HG03521 (cell line): ENCODE data around the gene NGF.
A peak's percentile ranks its signal among the peaks of the same experiment; 100 is the strongest.
"Not testable (repeated sequence)": the region's sequence is repeated elsewhere in the genome, so short reads cannot be mapped to it uniquely, and the experiment has no call there.

Experiments used
- ATAC-seq: cut with Tn5 transposase; IDR thresholded peaks from one replicate; pipeline ENCODE4 v1.9.1; 2021; ENCODE audit warnings: mild to moderate bottlenecking, moderate library complexity; ENCODE audit not compliant: unreplicated experiment

Gene NGF

DNA sequence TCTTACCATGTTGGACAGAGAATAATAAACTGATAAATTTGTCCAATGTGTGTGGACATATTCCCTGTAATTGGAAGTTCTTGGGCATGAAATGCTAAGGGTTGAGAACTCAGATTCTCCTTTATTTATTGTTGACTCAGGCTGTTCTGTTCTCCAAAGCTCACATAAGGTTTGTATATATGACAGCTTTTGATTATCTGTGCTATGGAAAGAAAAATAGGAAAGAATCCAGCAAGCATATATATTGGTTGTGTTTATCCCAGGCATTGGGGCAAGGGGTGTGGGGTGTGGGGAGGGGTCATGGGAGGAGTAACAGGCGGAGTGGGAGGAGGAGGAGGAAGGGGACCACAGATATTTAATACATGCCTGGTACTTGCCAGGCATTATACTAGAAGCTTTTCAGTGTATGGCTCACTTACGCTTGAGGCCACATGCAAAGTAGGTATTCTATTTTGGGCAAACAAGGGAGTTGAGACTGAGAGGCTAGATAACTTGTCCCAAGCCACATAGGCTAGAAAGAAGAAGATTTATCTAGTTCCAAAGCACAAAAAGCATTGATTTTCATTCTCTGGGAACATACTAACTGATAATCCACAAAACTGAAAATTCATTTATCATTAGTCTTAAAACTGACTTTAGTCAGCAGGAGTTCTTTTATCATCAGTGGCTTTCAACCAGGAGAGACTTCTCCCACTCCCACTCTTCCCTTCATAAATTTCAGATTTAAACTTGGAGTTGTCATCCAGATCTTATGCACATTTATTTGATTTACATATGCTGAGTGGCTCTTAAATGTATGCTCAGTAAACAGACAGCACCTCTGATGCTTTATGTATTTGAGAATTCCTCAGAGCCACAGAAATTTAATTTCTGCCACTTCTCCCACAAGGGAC, 27.2 kb downstream of the NGF start:
- ATAC-seq: no peak

DNA sequence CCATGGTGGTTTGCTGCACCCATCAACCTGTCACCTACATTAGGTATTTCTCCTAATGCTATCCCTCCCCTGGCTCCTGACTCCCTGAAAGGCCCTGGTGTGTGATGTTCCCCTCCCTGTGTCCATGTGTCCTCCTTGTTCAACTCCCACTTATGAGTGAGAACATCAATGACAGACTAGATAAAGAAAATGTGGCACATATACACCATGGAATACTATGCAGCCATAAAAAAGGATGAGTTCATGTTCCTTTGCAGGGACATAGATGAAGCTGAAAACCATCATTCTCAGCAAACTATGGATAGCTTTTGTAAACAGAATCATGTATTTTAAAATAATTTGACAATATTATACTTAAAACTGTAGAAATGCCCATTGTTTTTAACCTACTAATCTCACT, 28.5 kb downstream of the NGF start:
- ATAC-seq: not testable (repeated sequence)

DNA sequence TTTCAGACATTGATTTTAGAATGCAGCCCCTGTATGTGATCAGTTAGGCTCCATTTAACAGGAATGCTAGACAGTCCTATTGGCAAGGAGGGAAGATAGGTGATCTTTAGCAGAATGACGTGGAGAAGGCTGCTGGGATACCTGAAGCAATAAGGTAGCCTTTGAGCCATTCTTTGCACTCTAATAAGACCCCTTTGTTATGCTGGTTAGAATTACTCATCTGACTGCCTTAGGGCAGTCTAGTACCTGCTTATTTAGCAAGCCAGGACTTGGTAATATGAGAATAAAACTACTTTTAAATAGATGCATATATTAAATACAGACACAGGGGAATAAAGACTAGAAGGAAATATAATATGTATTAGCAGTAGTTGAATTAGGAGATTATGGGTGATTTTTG, 29.1 kb downstream of the NGF start:
- ATAC-seq: no peak

DNA sequence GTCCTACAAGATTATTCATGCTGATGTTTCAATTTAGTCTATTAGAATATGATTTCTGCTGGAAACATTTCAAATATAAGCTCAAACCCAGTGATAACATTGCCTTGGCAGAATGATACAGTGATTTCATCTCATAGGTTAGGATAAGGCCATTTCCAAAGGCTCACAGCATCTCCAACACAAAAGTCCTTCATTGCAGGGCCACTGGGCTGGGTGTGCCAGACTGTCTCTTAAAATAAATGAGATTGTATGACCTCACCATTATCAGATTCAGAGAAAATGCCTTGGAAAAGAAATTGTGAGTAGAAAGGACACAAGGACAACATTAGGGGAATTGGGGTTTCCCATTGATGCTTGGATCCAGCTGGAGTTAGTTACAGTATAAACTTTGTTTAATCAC, 30.4 kb downstream of the NGF start:
- no peak for ATAC-seq

DNA sequence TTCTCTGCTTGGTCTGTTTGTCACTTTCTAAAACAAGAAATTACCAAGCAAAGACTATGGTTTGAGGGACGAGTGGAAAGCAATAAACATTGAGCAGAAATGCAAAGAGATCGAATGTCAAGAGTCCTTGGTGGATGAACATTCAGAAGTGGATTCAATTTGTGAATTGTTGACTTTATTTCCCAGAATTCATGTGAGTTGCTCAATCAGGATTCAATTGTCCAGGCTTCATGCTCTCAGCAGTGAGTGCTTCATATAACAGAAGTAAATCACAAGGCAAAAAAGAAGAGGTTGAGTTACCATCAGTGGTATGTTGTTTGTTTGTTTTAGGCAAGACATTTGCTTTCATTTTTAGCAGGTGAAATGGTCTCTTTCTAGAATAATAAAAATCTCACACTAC, 31.9 kb downstream of the NGF start:
- no peak for ATAC-seq

DNA sequence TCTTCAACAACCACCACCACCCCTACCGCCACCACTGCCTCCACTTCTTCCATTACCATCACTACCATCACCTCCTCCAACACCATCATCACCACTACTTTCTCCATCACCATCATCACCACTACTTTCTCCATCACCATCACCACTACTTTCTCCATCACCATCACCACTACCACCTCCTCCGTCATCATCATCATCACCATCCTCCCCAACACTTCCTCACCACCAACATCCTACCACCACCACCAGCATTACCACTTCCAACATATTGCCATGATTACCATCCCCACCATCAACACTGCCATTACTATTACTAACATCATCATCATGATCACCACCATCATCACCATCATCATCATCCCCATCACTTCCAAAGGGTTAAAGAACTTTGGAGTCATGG, 34.7 kb downstream of the NGF start:
- no peak for ATAC-seq

DNA sequence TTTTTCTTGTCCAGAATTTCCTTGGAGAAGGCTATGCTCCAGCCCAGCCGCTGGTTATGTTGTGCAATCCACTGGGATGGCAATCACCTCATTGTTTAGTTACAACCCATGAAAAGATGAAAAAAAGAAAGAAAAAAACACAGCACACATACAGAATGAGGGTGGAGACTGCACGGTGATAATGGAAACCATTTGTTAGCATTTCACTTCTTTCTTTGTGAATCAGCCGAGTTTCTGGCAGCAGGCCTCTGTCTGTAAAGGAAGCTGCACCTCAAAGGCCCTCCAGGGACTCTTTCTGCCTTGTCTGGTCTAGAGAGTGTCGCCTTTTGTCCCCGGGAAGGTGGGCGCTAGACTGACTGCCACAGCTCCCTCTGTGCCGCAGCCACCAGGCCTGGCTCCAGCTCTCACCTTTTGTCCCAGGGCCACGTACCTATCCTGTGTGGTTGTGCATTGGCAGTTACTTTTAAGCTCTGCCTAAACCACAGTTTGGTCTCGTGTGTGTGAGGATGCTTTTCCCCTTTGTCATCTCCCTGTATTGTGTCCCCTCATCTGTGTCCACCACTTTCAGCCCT, 35.6 kb downstream of the NGF start:
- ATAC-seq: no peak

DNA sequence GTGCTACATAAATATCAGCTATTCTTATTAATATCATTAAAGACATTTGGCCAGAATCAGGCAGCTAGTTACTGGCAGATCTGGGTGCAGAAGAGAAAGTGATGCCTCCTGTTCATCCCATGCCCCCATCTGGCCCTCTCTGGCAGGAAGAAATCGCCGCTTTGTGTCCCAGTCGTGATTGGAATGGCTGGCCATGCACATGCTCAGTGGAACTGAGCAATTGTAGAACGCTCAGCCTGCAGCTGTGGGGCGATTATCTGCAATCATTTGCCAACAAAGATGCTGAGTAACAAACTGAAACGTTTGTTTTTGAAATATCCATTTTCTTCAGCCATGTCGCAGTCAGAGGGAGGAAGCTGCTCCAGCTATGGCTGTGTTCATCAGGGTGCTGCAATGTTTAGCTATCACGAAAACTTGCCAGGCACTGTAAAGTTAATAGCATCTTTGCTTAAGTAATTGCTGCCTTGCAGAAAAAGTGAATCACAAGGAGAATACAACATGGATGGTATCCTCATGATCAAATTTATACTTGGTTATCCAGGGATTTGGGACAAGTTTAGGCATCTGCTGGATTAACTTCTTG, 36.5 kb downstream of the NGF start:
- no peak for ATAC-seq

DNA sequence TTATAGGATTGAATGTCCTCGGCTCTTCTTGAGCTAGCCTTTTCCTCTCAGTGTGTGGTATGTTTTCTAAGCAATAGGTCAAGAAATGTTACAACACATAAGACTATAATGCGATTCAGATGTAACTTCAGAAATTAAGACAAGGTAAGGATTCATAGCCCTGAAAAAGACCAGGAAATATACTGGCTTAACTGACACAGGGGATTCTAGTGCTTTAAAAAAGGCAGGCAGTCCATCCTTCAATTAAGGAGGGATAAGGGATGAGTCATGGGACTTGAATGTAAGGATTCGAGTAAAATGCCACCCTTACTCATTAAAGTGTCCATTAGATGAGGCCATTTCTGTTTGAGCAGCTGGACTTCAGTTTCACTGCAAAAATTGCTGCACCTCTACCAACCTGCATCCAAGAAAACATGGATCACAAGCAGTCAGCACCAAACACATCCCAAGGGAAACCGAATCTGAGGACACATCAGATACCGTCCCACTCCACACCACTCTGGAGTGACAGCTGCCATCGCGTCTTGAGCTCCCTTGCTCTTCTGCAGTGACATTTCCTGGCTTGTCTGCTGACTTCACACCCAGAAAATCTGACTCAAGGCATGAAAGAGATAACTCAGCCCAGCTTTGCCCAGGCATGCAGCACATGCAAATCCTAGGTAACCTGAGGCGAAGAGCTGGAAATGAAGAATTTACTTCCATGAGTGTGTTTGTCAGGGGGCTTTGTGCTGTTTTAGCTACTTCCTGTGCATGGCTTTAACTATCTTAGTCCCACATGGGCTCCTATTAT, 37.8 kb downstream of the NGF start:
- no peak for ATAC-seq

DNA sequence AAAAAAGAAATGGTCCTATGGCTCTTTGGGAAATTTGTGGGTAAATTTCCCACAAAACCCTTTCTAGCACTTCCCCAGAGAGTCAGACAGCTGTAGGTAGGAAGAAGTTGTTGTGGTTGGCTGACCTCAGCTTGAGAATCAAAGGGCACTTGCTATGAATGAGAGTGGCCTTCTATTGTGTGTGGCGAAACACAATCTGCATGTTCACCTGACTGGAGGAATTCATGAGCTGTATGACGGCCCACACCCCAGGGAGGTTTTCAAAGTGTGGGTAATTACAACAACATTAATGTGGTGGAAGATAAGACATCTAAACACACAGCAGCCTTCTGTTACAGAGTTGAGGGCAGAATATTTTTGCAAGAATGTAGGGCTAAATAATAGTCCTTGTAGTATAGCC, 38.8 kb downstream of the NGF start:
- no peak for ATAC-seq

DNA sequence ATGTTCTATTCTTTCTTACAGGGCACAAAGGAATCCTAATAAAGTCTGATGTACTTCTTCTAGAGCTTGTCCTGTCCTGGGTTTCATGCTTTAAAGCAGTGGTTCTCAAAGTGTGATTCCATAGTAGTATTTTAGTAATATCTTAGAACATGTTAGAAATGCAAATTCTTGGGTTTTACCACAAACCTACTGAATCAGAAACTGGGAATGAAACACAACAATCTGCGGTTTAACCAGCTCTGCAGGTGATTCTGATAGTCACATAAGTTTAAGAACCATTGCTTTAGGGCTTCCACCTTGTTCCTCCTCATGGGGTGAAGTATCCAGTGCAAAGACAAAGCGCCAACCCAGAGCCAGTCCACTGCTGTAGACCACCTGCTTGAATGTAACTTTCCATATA, 41.1 kb downstream of the NGF start:
- peak; percentile 88 for ATAC-seq

DNA sequence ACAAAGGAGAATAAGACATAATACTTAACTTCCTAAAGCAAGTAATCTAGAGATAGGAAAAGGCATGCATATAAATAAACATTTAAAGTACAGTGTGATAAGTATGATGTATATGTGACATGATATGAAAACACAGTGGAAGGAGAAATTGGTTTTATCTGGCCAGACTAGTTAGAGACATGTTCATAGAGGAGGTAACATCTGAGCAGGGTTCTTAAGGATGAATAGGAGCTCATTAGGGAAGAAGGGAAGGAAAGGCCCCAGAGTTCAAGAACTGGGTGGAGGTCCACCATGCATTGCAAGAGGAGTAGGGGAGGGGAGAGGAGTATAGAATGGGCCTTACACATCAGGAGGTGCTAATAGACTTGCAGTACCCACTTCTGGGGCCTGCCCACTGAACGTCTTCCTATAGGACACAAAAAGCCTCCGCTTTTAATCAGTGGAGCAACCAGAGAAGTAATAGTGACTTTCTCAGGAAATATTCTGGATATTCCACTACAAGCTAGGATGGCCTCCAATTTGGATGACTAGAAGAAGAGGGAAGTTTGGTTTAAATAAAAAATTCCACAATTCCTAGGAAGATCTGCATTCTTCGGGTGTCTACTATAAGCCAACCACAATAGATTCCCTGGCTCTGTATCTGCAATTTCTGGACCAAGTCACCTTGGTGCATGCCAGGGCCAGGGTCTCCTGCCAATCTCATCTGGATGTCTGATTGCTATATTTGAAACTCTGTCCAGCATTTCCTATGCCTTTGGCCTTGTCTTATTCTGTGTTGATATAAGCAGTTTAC, 41.9 kb downstream of the NGF start:
- no peak for ATAC-seq

DNA sequence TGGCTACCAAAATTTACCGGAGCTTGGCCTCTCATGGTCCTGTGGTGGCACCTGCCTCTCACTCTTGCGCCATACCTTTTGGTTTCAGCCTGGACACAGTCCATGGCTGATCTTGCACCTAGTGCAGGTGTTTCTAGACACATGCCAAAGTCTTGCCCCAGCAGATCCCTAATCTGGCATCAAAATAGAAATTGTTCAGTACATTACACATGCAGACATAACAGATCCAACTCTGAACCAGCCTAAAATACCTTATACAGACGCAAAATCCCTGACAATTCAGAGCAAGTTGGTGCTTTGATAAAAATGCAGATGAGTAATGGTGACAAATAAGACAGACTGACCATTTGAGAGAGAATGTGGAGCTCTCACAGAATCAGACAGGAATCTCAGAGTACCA, 44.1 kb downstream of the NGF start:
- no peak for ATAC-seq

DNA sequence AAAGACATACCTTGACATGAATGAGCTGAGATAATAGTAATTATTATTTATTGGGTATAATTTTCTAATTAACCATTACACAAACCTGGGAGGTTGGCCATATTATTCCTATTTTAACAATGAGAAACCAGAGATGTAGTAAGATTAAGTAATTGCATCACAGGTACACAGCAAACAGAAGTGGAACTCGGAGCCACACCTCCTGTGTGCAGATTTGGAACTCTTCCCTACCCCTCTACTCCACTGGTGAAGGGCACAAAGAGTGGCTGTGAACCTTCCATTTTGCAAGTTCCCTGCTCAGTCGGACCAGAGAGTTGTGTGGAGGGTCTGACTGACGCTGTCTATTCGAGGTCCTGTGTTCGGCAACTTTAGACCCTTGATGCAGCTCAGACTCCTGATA, 45.0 kb downstream of the NGF start:
- ATAC-seq: no peak

DNA sequence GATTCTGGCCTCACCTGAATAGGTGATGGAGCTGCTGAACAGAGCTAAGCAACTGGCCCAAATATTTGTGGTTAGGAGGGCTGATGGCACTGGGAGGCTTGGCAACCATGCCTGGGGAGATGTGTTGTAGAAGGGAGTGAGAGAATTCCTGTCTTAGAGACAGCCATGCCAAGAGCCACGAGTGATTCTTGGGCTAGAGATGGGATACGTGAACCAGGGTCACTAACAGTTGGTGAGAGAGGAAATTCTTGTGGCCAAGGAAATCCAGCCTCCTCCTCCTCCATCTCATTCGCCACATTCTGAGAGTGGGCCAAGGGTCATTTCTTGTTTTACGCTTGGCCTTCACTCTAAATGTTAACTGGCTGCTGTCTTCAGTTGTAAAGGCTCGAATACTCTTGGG, 46.3 kb downstream of the NGF start:
- ATAC-seq: no peak

DNA sequence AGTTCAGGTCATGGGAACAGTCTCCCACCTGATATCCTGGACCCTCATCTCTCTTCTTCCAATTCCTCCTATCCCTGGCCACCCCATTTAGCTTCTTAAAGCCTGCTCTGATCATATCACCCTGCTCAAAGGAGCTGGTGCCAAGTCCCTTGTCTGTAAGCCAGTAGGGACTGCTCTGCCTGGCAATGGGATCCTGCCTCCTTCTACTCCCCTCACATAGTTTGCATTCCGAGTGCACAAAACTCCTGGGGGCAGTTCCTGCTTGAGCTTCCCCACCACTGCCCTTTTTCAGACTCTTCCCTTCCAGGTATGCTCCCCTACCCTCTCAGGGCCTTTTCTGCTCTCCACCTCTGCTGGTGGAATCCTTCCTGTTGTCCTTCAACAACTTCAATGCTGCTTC, 48.1 kb downstream of the NGF start:
- no peak for ATAC-seq

DNA sequence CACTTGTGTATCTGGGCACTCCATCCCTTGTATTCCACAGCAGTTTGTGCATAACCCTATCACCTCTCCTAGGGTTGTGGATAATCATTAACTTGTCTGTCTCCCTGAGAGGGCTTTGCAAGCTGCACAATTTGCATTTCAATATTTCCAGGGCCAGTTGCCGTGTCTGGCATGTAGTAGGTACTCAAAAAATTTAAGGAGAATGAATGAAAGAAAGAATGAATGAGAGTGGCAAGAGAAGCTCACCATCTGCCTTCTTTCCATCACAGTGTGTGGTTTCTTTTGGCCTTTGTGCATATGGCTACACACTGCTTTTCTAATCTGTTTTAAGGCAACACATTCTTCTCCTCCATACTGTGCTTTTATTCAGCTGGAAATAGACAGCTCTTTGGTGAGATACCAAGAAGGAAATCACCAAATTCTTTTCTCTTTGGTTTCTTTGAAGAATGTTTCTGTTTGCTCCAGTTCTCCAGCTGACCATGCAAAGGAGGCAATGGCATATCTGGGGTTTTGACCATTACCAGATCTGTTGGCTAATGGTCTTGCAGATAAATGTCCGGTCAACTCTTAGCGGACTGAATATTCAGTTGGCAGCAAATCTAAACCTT, 49.4 kb downstream of the NGF start:
- no peak for ATAC-seq

DNA sequence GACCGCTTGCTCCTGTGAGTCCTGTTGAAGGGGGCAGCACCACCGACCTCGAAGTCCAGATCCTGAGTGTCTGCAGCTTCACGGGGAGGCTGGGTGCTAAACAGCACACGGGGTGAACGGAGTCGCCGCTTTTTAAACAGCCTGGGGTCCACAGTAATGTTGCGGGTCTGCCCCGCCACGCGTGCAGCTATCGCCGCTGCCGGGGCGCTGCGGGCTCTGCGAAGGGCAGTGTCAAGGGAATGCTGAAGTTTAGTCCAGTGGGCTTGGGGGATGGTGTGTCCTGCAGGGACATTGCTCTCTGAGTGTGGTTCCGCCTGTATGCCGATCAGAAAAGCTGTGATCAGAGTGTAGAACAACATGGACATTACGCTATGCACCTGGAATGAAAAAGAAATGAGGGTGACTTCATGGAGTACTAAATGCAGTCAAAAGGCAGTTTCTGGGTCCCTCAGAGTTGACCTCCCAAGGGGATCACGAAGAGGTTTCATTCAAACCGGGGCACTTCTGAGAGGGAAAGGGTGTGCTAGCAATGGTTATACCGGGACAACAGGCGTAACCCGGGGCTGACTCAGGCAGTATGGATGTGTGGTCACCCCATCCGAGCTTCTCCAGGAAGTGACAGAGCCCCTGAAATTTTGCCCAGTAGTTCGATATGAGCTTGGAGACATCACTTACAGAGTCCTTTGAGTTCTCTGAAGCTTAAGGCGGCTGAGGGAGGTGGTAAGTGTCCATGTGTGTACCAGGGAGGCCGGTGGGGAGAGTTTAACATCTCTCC, 51.4 kb downstream of the NGF start:
- ATAC-seq: no peak

DNA sequence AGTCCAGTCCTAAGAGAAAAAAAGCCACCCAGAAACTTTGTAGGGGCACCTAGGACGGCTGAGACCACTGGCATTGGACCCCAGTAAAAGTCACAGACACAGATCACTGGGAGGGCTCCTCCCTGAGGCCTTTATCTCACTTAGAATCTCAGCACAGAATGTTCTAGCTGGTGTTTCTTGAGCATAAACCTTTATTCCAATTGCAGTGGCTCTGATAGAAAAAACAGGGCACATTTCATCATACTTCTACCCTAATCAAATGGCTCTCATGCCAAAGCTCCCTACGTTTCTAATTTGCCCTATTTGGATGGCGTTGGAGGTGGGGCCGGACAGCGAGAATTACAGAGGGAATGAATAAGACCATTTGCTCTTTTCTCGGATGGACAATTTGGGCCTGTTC, 53.8 kb downstream of the NGF start:
- no peak for ATAC-seq
